Mesendoderm (in vitro differentiated cells): ENCODE results near the gene PM20D1.

Experiments
- DNase-seq: peaks from one replicate; pipeline ENCODE4 v3.0.0; 2013
- H2AK5ac ChIP-seq: 2 replicates; pipeline ENCODE4 v1.6.1; 2013; ENCODE audit warnings: low read length, inconsistent platforms
- H2BK120ac ChIP-seq: 2 replicates; pipeline ENCODE4 v1.6.1; 2013; ENCODE audit warnings: low read depth, mild to moderate bottlenecking, low read length, moderate library complexity, mixed read lengths
- H2BK15ac ChIP-seq: replicated peaks from 2 replicates; pipeline ENCODE4 v1.6.1; 2013; ENCODE audit warnings: low read depth, mild to moderate bottlenecking, moderate library complexity
- H2BK5ac ChIP-seq: 2 replicates; pipeline ENCODE4 v1.6.1; 2013; ENCODE audit warnings: low read length, inconsistent platforms
- H3K18ac ChIP-seq: 2 replicates; pipeline ENCODE4 v1.6.1; 2013; ENCODE audit warnings: mild to moderate bottlenecking, low read length, mixed read lengths
- H3K23ac ChIP-seq: one replicate; pipeline ENCODE4 v1.6.1; 2013; ENCODE audit warnings: low read length
- H3K27ac ChIP-seq: 2 replicates; pipeline ENCODE4 v1.5.1; 2013; ENCODE audit warnings: low read depth, mild to moderate bottlenecking, inconsistent platforms, low read length, moderate library complexity
- H3K27me3 ChIP-seq: 2 replicates; pipeline ENCODE4 v1.6.1; 2013; ENCODE audit warnings: low read length, control low read depth, mild to moderate bottlenecking, inconsistent platforms; ENCODE audit not compliant: insufficient read depth, poor library complexity
- H3K36me3 ChIP-seq: 2 replicates; pipeline ENCODE4 v1.6.1; 2013; ENCODE audit warnings: low read length, inconsistent platforms; ENCODE audit not compliant: control insufficient read depth, insufficient read depth
- H3K4ac ChIP-seq: one replicate; pipeline ENCODE4 v1.6.1; 2013; ENCODE audit warnings: low read depth, mild to moderate bottlenecking, low read length, moderate library complexity
- H3K4me1 ChIP-seq: 2 replicates; pipeline ENCODE4 v1.6.1; 2013; ENCODE audit warnings: low read depth, low read length, inconsistent platforms; ENCODE audit not compliant: control insufficient read depth
- H3K4me2 ChIP-seq: 2 replicates; pipeline ENCODE4 v1.6.1; 2013; ENCODE audit warnings: low read length
- H3K4me3 ChIP-seq: 2 replicates; pipeline ENCODE4 v1.5.1; 2013; ENCODE audit warnings: mild to moderate bottlenecking, low read length
- H3K56ac ChIP-seq: one replicate; pipeline ENCODE4 v1.6.1; 2013; ENCODE audit warnings: low read length
- H3K79me1 ChIP-seq: 2 replicates; pipeline ENCODE4 v1.6.1; 2013; ENCODE audit warnings: low read length, inconsistent platforms
- H3K79me2 ChIP-seq: 2 replicates; pipeline ENCODE4 v1.6.1; 2013; ENCODE audit warnings: mild to moderate bottlenecking, low read length; ENCODE audit not compliant: control insufficient read depth, insufficient read depth
- H3K9ac ChIP-seq: 2 replicates; pipeline ENCODE4 v1.6.1; 2013; ENCODE audit warnings: low read length, inconsistent platforms
- H4K5ac ChIP-seq: one replicate; pipeline ENCODE4 v1.6.1; 2013; ENCODE audit warnings: low read length
- H4K8ac ChIP-seq: one replicate; pipeline ENCODE4 v1.6.1; 2013; ENCODE audit warnings: low read depth, mild to moderate bottlenecking, control low read depth, low read length, moderate library complexity
- WGBS: extraction: QIAGEN DNeasy Blood & Tissue Kit; methylation state at CpG from one replicate; pipeline ENCODE4 v1.1.7; 2013; ENCODE audit warnings: low lambda C conversion rate, missing lambda C conversion rate; ENCODE audit not compliant: insufficient coverage; ENCODE audit errors: extremely low coverage; 5-methylcytosine and 5-hydroxymethylcytosine counted together

PM20D1 gene

DNA sequence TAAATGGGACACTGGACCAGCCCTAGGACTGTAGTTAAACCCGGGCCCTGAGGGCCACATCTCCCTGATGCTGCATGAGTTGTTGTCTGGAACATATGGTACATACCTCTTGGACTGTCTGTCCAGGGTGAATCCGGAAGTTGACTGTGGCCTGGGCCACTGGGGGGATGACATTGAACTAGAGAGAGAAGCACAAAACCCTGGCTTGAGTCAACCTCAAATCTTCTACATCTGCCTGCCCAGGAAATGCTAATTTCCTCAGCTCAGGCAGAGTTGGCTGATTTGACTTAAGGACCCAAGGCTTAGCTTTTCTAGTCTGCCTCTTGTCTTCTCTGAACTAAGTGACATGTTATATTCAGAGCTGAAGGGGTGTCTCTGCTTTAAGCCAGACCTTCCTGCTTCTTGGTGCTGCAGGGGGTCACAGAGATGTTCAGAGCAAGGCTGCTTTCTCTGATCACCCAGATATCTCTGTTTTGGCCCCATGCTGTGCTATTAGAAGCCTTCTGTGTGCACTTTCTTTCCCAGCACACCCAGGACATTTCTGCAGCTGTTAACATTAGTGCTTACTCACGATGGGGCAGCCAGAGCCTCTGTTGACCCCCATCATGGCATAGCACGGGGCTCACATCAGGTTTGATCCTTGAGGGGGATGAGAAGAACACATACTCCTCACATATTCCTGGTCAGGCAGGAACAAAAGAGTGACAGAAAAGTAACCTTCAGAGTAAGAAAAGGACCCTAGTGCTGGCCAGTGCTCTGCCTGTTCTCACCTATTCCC is 9.6 kb downstream of the PM20D1 start:
- no peak overlapping the region for H2BK15ac ChIP-seq
- WGBS, result no CpG with 5 or more reads among the region's 4 CpGs
- H2BK120ac ChIP-seq, result no peak overlapping the region
- no peak overlapping the region for H3K23ac ChIP-seq
- H3K56ac ChIP-seq, result peak overlapping the region; percentile 52
- no peaks in the 10 kb centered on the region for H3K79me2 ChIP-seq
- H3K4me3 ChIP-seq, result no peak overlapping the region
- H4K8ac ChIP-seq, result no peak overlapping the region
- H3K27ac ChIP-seq, result no peak overlapping the region
- H3K9ac ChIP-seq, result no peak overlapping the region
- DNase-seq, result peak; percentile 55
- no peak overlapping the region for H2AK5ac ChIP-seq
- H2BK5ac ChIP-seq, result no peak overlapping the region
- H3K4me2 ChIP-seq, result no peak overlapping the region
- H4K5ac ChIP-seq, result no peak overlapping the region
- H3K36me3 ChIP-seq, result no peaks in the 10 kb centered on the region
- no peaks in the 10 kb centered on the region for H3K27me3 ChIP-seq
- H3K4ac ChIP-seq, result no peak overlapping the region
- H3K4me1 ChIP-seq, result peaks cover 7% of the 10 kb centered on the region
- H3K18ac ChIP-seq, result no peak overlapping the region
- no peaks in the 10 kb centered on the region for H3K79me1 ChIP-seq

DNA sequence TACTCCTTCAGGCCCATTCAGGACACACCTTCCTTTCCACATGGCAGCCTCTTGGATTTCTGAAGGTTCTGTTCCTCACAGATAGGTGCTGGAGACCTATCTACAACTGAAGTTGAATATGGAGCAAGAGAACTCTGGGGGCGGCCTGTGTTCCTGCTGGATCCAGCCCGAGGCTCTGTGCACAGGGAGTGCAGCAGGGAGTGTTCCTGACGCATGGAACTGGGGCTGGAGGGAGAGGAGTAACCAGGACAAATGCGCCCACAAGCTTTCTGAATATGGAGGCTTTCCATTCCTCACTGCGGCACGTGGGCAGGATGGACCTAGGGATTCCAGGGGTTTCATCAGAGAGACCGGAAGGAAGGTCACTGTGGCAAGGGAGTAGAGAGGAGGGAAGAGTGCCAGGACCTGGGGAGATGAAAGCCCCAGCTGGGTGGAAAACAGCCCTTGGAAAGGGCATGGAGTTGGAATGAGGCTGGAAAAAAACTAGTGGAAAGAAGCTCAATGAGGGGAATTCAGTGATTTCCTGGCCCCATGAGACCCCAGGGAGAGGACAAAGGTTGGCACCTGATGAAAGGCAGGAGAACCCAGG is 12.5 kb downstream of the PM20D1 start:
- Histone ChIP-seq H3K27ac (no peak overlapping the region), H3K36me3 (no peaks in the 10 kb centered on the region), H3K4me2 (no peak overlapping the region), H3K56ac (no peak overlapping the region), H3K27me3 (no peaks in the 10 kb centered on the region), H4K8ac (no peak overlapping the region), H2BK120ac (no peak overlapping the region), H2BK5ac (no peak overlapping the region), H3K79me2 (no peaks in the 10 kb centered on the region), H4K5ac (no peak overlapping the region), H2AK5ac (no peak overlapping the region), H3K79me1 (no peaks in the 10 kb centered on the region), H3K23ac (no peak overlapping the region), H3K4me3 (no peak overlapping the region), H3K4me1 (peaks cover 7% of the 10 kb centered on the region), H3K9ac (no peak overlapping the region), H3K18ac (no peak overlapping the region), H3K4ac (no peak overlapping the region), H2BK15ac (no peak overlapping the region)
- DNase-seq, result no peak
- no CpG with 5 or more reads among the region's 7 CpGs for WGBS

DNA sequence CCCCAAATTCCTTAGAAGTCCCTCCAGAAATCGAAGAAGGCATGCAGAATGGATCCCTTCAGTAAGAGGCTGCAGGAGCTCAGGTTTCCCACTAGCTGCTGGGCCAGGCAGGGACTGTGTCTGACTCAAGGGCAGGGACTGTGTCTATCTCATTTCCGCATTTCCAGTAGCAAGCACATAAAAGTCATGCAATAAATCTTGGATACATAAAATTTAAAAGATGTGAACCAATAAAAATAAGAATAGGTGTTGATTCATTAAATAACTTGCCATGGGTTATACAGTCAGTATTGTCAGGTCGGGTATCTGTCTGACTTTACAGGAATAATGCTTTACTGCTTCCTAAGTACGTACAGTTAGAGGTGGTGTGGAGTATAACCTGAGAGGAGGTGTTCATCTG is 15.2 kb downstream of the PM20D1 start:
- H3K56ac ChIP-seq, result no peak overlapping the region
- DNase-seq, result no peak
- H3K4me1 ChIP-seq, result no peaks in the 10 kb centered on the region
- H2BK120ac ChIP-seq, result no peak overlapping the region
- H3K27me3 ChIP-seq, result no peaks in the 10 kb centered on the region
- no CpG with 5 or more reads among the region's 4 CpGs for WGBS
- H3K4ac ChIP-seq, result no peak overlapping the region
- H2BK5ac ChIP-seq, result no peak overlapping the region
- H3K4me3 ChIP-seq, result no peak overlapping the region
- H3K9ac ChIP-seq, result no peak overlapping the region
- no peaks in the 10 kb centered on the region for H3K79me1 ChIP-seq
- H3K18ac ChIP-seq, result no peak overlapping the region
- H3K36me3 ChIP-seq, result no peaks in the 10 kb centered on the region
- no peak overlapping the region for H3K27ac ChIP-seq
- H2AK5ac ChIP-seq, result no peak overlapping the region
- H4K5ac ChIP-seq, result no peak overlapping the region
- no peak overlapping the region for H3K23ac ChIP-seq
- H4K8ac ChIP-seq, result no peak overlapping the region
- no peak overlapping the region for H2BK15ac ChIP-seq
- no peak overlapping the region for H3K4me2 ChIP-seq
- no peaks in the 10 kb centered on the region for H3K79me2 ChIP-seq

DNA sequence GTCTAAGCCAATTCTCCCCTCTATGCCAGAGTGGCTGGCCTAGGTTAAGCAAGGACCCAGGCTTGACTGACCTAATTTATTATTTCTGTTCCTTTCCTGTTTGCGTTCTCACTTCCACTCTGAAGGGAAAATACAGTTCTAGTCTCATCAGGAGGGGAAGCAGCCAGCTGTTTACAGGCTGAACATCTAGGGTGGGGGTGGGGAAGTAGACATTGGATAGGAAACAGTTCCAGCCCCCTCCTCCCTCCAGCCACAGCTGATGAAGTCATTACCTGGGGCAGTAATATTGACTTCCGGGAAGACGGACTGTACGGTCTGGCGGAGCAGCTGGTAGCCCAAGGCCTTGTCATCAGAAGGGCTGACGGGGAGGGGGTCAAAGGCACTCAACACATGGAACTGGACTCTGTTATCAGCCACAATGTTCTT is 17.6 kb downstream of the PM20D1 start:
- Histone ChIP-seq H2AK5ac (no peak overlapping the region), H3K4ac (no peak overlapping the region), H3K27ac (no peak overlapping the region), H4K8ac (no peak overlapping the region), H3K18ac (no peak overlapping the region), H2BK15ac (no peak overlapping the region), H3K9ac (no peak overlapping the region), H3K79me1 (no peaks in the 10 kb centered on the region), H3K36me3 (no peaks in the 10 kb centered on the region), H3K79me2 (no peaks in the 10 kb centered on the region), H2BK5ac (no peak overlapping the region), H2BK120ac (no peak overlapping the region), H4K5ac (no peak overlapping the region), H3K4me2 (no peak overlapping the region), H3K56ac (no peak overlapping the region), H3K27me3 (no peaks in the 10 kb centered on the region), H3K23ac (no peak overlapping the region), H3K4me1 (no peaks in the 10 kb centered on the region), H3K4me3 (no peak overlapping the region)
- no peak for DNase-seq
- no CpG with 5 or more reads among the region's 6 CpGs for WGBS

DNA sequence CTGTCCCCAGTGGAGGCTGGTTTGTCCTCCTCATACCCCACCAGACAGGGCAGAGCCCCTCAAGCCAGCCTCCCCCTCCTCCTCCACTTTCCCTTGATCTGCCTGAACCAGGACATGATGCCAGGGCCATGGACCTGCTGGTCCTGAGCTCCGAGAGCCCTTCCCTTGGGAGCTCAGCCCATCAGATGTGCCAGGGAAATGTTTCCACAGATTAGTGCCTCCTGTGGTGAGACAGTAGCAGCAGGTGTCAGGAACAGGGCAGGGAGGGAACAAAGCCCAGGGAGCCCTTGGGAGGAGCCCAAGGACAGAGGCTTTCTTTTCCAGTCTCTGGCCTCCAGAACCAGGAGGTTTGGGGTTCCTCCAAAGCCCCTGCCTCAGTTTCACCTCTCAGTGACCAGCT is 22.3 kb downstream of the PM20D1 start:
- H3K4me2 ChIP-seq, result no peak overlapping the region
- H3K4ac ChIP-seq, result no peak overlapping the region
- H3K27me3 ChIP-seq, result no peaks in the 10 kb centered on the region
- H2BK5ac ChIP-seq, result no peak overlapping the region
- WGBS, result no CpG with 5 or more reads among the region's 1 CpG
- no peaks in the 10 kb centered on the region for H3K4me1 ChIP-seq
- H4K5ac ChIP-seq, result no peak overlapping the region
- H3K9ac ChIP-seq, result no peak overlapping the region
- H3K79me2 ChIP-seq, result no peaks in the 10 kb centered on the region
- H3K79me1 ChIP-seq, result no peaks in the 10 kb centered on the region
- no peak overlapping the region for H3K18ac ChIP-seq
- H3K36me3 ChIP-seq, result no peaks in the 10 kb centered on the region
- H3K23ac ChIP-seq, result no peak overlapping the region
- no peak overlapping the region for H2AK5ac ChIP-seq
- no peak overlapping the region for H2BK15ac ChIP-seq
- no peak overlapping the region for H3K56ac ChIP-seq
- no peak overlapping the region for H4K8ac ChIP-seq
- H3K27ac ChIP-seq, result no peak overlapping the region
- no peak overlapping the region for H3K4me3 ChIP-seq
- no peak overlapping the region for H2BK120ac ChIP-seq
- DNase-seq, result no peak
